SK-N-MC (cell line): ENCODE measurements around the gene GARIN1A.

Source experiments
- EZH2 ChIP-seq: fragments of 200-600 bp; sonication (generic); IDR thresholded peaks from one replicate; pipeline ENCODE4 v1.6.1; 2017; ENCODE audit warnings: antibody characterized with exemption
- FOXP2 ChIP-seq: optimal IDR thresholded peaks from 2 replicates; pipeline ENCODE3; 2011; ENCODE audit warnings: mild to moderate bottlenecking, moderate library complexity; ENCODE audit not compliant: insufficient read depth; ENCODE audit errors: extremely low read length, control extremely low read depth
- POLR2AphosphoS5 ChIP-seq: IDR thresholded peaks from 2 replicates; pipeline ENCODE4 v1.6.1; 2012; ENCODE audit warnings: mild to moderate bottlenecking, low read depth, low read length, borderline replicate concordance

DNA sequence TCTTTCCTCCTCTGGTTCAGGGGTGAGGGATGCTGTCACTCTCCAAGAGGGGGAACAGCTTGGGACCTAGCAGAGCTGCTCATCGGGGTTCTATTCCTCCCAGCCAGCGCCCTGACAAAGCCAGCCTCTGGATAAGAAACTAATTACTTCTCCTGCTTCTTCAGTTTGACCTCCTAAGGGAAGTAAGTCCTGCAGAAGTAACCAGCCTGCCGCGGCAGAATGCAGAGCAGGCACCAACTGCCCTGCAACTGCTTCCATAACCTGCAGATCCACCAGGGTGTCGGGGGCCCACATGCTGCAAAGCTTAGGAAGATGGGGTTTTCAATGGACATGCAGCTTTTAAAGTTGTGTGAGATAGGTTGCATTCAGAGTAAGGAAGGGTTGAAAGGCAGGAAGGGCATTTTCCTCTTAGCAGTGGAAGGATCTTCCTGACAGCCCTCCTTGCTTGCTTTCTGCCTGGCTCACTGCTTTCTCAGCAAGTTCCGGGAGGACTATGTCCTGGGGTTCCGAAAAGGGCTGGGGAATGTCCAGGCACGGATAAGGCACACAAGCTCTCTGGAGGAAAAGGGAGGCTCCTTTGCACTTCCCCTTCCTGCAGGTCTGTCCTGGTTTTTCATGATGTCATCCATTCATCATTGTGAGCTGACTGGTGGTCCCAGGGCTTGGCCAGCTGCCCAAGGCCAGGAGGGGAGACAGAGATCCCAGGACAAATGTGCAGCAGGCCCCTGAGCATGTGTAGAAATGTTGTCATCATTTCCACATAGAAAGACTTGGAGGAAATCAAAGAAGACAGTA is 42.8 kb downstream of the GARIN1A start:
- TF ChIP-seq POLR2AphosphoS5: no peak
- no peak for TF ChIP-seq EZH2
- no peak for TF ChIP-seq FOXP2
